Activated CD8-positive, alpha-beta memory T cell treated with anti-CD3 and anti-CD28 coated beads for 4 hours (primary cell): ENCODE data around the gene ABHD2.
"Not testable (repeated sequence)": the region's sequence is repeated elsewhere in the genome, so short reads cannot be mapped to it uniquely, and the experiment has no call there.

Experiments
- DNase-seq, 2 donors: peaks; one replicate each; pipeline ENCODE4 v3.0.0-alpha.2; 2020; ENCODE audit warnings: low read depth in 2 of 2

The ABHD2 gene

DNA sequence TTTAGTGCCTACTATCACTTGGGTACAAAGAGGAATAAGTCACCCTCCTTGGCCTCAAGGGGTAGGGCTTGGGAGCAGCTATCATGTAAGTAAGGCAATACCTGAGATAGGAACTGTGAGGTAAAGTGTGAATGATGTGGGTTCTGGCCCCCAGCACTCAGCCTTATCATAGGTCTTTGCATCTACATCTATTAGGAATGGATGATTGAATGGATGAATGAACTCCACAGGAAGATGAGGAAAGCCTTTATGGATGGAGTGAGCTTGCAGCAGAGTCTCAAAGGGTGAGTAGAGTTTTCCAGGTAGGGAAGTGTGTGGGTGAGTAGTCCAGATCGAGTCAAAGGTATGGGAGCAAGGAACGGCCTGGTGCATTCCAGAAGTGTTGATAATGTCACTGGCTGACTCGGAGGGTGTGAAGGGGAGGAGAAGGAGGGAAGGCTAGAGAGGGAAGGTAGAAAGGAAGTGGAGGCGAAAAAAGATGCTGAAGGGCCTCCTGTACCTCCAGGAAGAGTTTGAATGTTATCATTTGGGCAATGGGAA, 13.1 kb upstream of the ABHD2 start:
- DNase-seq: no peak

DNA sequence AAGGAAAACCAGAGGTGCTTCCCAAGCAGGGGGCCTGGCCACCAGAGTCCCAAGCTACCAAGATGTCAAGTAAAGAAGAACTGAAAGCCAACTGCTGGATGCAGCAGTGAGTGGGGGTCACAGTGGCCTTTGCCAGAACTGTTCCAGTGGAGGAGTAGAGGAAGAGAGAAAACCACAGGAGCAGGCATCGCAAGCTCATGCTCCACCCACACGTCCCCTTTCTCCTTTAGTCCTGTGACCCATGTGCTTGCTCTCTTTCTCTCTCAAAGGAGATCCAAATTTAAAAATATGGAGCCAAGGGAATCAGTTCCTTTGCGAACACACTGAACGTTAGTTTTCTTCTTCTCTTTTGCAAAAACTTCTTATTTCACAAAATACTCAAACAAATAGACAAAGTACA, 12.4 kb upstream of the ABHD2 start:
- no peak for DNase-seq

GRCh38 chr15:89077750-89078149, 10.5 kb upstream of the ABHD2 start:
- no peak for DNase-seq

DNA sequence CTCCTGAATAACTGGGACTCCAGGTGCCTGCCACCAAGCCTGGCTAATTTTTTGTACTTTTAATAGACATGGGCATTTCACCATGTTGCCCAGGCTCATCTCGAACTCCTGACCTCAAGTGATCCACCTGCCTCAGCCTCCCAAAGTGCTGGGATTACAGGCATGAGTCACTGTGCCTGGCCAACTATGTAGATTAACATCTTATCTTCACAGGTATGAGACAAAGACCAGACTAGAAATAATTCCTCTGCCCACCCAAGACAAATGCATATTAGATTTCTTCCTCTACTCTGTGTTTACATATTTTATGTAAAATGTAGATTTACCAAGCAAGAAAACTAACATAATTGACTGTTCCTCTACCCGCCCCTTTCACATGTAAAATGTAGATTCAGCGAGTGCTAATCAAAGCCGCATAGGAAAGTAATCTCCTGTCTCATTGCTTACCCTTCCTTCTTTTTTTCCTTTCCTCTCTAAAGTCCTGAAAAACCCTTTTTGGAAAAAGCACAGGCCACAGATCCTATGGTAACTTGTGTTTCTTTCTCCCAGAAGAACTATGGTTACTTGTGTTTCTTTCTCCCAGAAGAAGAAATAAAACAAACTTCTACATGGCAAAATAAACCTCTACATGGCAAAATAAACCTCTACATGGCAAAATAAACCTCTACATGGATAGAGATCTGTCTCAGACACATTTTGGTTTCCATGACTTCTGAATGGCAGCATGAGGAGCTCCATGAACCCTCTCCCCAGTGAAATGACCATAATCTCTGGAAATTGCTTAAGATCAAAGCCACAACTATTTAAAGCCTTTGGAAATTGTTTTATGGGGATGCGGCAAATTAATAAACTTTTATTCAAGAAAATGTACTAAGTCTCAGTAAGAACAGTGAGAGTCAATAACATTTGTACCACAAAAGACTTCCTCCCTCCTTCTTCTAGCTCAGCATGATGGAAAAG, 9.1 kb upstream of the ABHD2 start:
- no peak for DNase-seq

DNA sequence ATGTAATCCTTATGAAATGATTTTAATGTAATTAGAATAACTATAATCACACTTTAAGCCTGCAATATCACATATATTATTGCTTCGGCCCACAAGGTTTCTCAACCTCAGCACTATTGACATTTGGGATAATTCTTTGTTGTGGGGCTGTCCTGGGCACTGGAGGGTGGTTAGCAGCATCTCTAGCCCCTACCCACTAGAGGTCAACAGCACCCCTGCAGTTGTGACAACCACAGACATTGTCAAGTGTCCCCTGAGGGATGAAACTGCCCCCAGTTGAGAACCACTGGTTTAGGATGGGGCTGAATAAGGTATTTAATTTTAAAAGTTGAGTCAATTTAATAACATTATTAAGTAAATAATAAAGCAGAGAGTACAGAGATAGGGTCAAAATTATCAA, 6.4 kb upstream of the ABHD2 start:
- no peak for DNase-seq

DNA sequence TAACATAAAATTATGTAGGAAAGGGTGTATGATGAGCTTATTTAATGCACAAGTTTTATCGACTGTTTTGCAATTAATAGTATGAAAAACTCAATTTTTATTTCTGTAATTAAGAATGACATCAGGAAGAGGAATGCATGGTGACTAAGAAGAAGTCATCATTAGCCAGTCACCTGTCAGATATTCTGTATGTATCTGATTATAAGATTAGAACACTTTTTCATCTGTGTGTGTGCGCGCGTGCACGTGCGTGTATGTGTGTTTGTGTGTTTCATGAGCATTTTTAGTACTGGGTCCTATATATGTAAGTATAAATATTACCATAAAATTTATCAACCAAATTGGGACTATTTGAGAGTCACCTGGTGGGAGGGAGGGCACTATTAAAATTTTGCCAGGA, 5.0 kb upstream of the ABHD2 start:
- no peak for DNase-seq

DNA sequence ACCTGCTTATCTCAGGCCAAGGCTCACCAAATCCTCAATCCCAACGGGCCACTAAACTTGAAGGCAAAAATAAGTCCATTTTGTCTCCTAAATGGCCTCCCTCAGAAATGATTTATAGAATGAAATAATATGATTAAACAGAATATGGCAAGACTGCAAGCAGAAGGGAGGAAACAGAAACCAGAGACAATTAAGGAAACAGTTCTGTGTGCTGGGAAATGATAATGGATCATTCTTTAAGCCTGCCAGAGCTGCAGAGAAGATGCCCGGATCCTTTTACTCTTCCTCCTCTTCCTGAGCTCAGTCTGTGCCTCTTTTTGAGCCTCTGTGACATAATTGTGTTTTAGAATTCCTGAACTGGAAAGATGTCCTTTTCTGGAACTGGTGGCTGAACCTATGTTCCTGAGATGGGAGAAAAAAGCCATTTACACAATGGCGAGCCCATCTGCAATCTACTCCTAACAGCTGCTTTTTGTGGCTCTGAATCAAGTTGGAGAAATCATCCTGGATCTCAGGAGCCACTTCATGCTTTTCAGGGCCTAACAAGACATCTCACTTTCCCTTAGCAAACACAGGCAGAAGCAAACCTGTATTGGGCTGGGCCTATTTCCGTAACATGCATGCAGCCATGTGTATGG, 2.8 kb upstream of the ABHD2 start:
- DNase-seq: no peak

DNA sequence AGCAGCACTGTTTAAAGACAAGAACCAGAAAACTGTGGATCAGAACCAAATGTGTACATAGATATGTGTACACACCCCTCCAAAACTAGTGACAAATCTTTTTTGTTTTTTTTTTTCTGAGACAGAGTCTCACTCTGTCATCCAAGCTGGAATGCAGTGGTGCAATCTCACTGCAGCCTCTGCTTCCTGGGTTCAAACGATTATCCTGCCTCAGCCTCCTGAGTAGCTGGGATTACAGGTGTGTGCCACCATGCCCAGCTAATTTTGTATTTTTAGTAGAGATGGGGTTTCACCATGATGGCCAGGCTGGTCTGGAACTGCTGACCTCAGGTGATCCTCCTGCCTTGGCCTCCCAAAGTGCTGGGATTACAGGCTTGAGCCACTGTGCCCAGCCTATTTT, 2.3 kb upstream of the ABHD2 start:
- not testable (repeated sequence) for DNase-seq

- DNase-seq: not testable (repeated sequence)
These were observed 1.9 kb upstream of the ABHD2 start for GRCh38 chr15:89086390-89086789.

- DNase-seq: no peak
These were observed 961 bp upstream of the ABHD2 start for GRCh38 chr15:89087161-89087829.

- DNase-seq: no peak
These were observed 504 bp downstream of the ABHD2 start for GRCh38 chr15:89088605-89089315.

GRCh38 chr15:89089316-89090230, 1.3 kb downstream of the ABHD2 start:
- no peak for DNase-seq

- DNase-seq: peak in 1 of 2 donors; percentile 21
These were observed 2.8 kb downstream of the ABHD2 start for GRCh38 chr15:89090791-89091626.

DNA sequence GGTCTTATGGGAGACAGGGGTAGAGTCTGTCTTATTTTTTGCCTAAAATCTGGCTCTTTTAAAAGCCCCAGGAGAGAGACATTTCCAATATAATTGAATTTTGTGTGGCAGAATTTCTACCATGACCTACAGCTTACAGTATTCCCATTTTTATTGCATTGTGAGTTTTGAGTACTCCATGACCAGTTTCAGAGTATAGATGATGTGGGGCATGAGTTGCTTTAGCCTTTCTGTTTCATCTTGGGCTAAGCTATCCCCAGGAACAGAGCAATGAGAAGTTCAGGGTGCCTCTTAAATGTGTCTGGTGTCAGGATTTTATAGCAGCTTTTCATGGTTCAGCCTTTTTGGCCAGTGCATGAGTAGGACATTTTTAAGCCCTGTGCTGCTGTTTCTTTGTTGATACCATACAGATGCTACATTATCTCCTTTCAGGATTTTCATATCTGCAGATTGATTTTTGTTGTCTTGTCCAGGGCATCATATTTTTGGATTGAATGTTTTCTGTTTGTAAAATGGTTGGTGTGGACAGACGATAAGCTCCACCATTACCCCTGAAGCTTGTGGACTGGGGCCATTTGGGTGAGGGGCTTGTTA, 3.5 kb downstream of the ABHD2 start:
- no peak for DNase-seq

GRCh38 chr15:89093509-89093908, 5.3 kb downstream of the ABHD2 start:
- DNase-seq: no peak

DNA sequence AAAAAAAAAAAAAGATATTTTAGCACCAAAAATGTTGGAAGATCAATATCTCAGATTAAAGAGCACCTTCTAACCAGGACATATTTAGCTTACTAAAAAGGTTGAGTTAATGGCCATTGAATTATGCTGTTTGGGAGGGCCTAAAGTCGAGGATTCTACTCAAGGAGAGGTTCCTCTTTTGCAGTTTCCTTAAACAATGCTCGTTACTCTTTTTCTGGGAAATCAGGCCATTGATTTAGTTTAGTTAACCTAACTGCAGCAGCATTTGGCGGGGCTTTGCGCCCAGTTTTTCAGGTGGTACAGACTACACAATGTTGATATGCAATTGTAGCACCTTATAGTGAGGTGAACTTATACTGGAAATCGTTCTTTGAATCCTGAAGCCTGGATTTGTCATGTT, 6.8 kb downstream of the ABHD2 start:
- no peak for DNase-seq

GRCh38 chr15:89095556-89095955, 7.3 kb downstream of the ABHD2 start:
- DNase-seq: no peak

DNA sequence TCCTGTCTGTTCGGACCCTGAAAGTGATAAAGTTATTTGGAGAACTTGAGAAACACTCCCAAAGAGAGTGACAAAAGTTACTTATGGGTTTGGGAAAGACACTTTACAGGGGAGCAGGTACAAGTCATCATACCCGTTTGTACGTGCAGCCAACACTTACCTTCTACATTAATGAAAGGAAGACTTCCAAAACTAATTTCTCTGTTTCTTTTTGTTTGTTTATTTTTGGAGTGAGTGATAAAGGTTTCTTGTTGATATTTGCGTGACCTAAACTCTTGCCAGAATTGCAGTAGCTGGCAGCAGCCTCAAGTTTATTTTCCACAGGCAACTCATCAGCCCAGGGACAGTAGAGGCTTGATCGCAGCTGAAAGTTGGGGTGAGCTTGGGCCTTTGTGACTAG, 8.4 kb downstream of the ABHD2 start:
- DNase-seq: no peak

GRCh38 chr15:89097313-89097712, 9.1 kb downstream of the ABHD2 start:
- DNase-seq: no peak
